Thyroid gland (tissue), 4 donors: ENCODE data around the gene RFPL3.

Experiments
- POLR2A ChIP-seq, 2 donors: fragments of 450-650 bp; IDR thresholded peaks; one replicate each; pipeline ENCODE4 v1.6.1; 2017; ENCODE audit warnings: antibody characterized with exemption in 2 of 2, mild to moderate bottlenecking in 2 of 2, moderate library complexity in 1 of 2
- TF ChIP-seq, protein P1 (sequence below), 6 experiments: fragments of 200-600 bp in 3 of 6; fragments of 450-650 bp in 3 of 6; sonication (generic) in 3 of 6; IDR thresholded peaks; one replicate each; pipeline ENCODE4 v1.5.1; 2016 to 2019; ENCODE audit warnings: antibody characterized with exemption in 6 of 6, mild to moderate bottlenecking in 2 of 6, inconsistent platforms in 1 of 6, moderate library complexity in 1 of 6

DNA sequence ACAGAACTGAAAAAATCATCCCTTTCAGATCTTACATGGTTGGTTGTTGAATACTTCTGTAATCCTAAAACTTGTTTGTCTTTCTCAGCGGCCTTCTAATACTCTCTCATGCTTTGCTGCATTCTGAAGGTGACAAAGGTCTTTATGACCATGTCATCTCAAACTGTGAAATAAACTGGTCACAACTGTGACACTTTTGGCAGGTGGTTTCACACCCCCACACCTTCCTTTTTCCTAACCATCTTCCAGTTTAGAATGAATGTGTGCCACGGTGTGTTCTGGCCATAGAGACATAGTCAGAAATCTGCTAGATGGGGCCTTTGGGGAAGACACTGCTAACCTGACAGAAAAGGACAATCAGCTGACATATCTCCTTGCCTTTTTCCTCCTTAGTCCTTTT is 14.7 kb upstream of the RFPL3 start:
- TF ChIP-seq, protein P1, sequence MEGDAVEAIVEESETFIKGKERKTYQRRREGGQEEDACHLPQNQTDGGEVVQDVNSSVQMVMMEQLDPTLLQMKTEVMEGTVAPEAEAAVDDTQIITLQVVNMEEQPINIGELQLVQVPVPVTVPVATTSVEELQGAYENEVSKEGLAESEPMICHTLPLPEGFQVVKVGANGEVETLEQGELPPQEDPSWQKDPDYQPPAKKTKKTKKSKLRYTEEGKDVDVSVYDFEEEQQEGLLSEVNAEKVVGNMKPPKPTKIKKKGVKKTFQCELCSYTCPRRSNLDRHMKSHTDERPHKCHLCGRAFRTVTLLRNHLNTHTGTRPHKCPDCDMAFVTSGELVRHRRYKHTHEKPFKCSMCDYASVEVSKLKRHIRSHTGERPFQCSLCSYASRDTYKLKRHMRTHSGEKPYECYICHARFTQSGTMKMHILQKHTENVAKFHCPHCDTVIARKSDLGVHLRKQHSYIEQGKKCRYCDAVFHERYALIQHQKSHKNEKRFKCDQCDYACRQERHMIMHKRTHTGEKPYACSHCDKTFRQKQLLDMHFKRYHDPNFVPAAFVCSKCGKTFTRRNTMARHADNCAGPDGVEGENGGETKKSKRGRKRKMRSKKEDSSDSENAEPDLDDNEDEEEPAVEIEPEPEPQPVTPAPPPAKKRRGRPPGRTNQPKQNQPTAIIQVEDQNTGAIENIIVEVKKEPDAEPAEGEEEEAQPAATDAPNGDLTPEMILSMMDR (IDR thresholded peaks at IDR 0.05), result no peak
- no peak for TF ChIP-seq POLR2A (IDR thresholded peaks at IDR 0.05)
